Activated CD4-positive, alpha-beta T cell treated with anti-CD3 and anti-CD28 coated beads, Interleukin-2, amount 10 ng/mL, durations not matched to agents 24 days and 14 days (primary cell): Measurements from ENCODE around the gene KIF26B. TPM values are rescaled to one million over a fixed set of nuclear protein-coding genes. Genes with fewer than 3 reads are reported as not detected.

Experiments used
- DNase-seq: peaks from one replicate; pipeline ENCODE4 v3.0.0; 2022
- H3K27ac Mint-ChIP-seq: one replicate; pipeline ENCODE4 v1.8.0; 2022; ENCODE audit warnings: mild to moderate bottlenecking, mixed read lengths
- H3K27me3 Mint-ChIP-seq: one replicate; pipeline ENCODE4 v1.8.0; 2022; ENCODE audit warnings: mixed read lengths
- H3K36me3 Mint-ChIP-seq: one replicate; pipeline ENCODE4 v1.8.0; 2022; ENCODE audit warnings: low read depth, mild to moderate bottlenecking, mixed read lengths
- H3K4me1 Mint-ChIP-seq: one replicate; pipeline ENCODE4 v1.8.0; 2021; ENCODE audit warnings: mixed read lengths
- H3K4me3 Mint-ChIP-seq: one replicate; pipeline ENCODE4 v1.8.0; 2022; ENCODE audit warnings: mild to moderate bottlenecking, moderate library complexity, mixed read lengths
- H3K9me3 Mint-ChIP-seq: one replicate; pipeline ENCODE4 v1.8.0; 2021; ENCODE audit warnings: mixed read lengths
- intact Hi-C: fragments of 100-400 bp; cut with micrococcal nuclease; formaldehyde crosslinking; loops from one replicate; pipeline ENCODE4 v1.15.1; 2023
- total RNA-seq: library from RNA; stranded (reverse); gene quantifications from 2 replicates; pipeline ENCODE4 v1.2.3, GENCODE V29; 2022

KIF26B gene
- total RNA-seq, 1 donor from 2014 or later: 0.07 TPM

GRCh38 chr1:245260110-245260882 is 105.5 kb downstream of the KIF26B start:
- no peaks in the 10 kb centered on the region for H3K9me3 Mint-ChIP-seq
- no peaks in the 10 kb centered on the region for H3K36me3 Mint-ChIP-seq
- intact Hi-C loops: no loop called here
- no peak overlapping the region for H3K27ac Mint-ChIP-seq
- H3K27me3 Mint-ChIP-seq: no peaks in the 10 kb centered on the region
- no peaks in the 10 kb centered on the region for H3K4me1 Mint-ChIP-seq
- DNase-seq: no peak
- H3K4me3 Mint-ChIP-seq: no peak overlapping the region

GRCh38 chr1:245260883-245261282 is 106.1 kb downstream of the KIF26B start:
- Mint-ChIP-seq H3K4me1 (no peaks in the 10 kb centered on the region), H3K9me3 (no peaks in the 10 kb centered on the region), H3K27ac (no peak overlapping the region), H3K36me3 (no peaks in the 10 kb centered on the region), H3K4me3 (no peak overlapping the region), H3K27me3 (no peaks in the 10 kb centered on the region)
- intact Hi-C loops: no loop called here
- DNase-seq: no peak

GRCh38 chr1:245261786-245262185 is 107.0 kb downstream of the KIF26B start:
- Mint-ChIP-seq H3K27me3 (no peaks in the 10 kb centered on the region), H3K4me1 (no peaks in the 10 kb centered on the region), H3K9me3 (no peaks in the 10 kb centered on the region), H3K4me3 (no peak overlapping the region), H3K27ac (no peak overlapping the region), H3K36me3 (no peaks in the 10 kb centered on the region)
- intact Hi-C loops: no loop called here
- no peak for DNase-seq

GRCh38 chr1:245263529-245264095 is 108.8 kb downstream of the KIF26B start:
- Mint-ChIP-seq H3K36me3 (no peaks in the 10 kb centered on the region), H3K27ac (no peak overlapping the region), H3K27me3 (no peaks in the 10 kb centered on the region), H3K4me1 (no peaks in the 10 kb centered on the region), H3K4me3 (no peak overlapping the region), H3K9me3 (no peaks in the 10 kb centered on the region)
- intact Hi-C loops: no loop called here
- DNase-seq: no peak

- Mint-ChIP-seq H3K27ac (no peak overlapping the region), H3K9me3 (no peaks in the 10 kb centered on the region), H3K4me3 (no peak overlapping the region), H3K36me3 (no peaks in the 10 kb centered on the region), H3K4me1 (no peaks in the 10 kb centered on the region), H3K27me3 (no peaks in the 10 kb centered on the region)
- DNase-seq: no peak
- intact Hi-C loops: no loop called here
Measured at GRCh38 chr1:245264226-245264625, 109.4 kb downstream of the KIF26B start.

- Mint-ChIP-seq H3K4me1 (no peaks in the 10 kb centered on the region), H3K27ac (no peak overlapping the region), H3K4me3 (no peak overlapping the region), H3K9me3 (peaks cover 4% of the 10 kb centered on the region), H3K36me3 (no peaks in the 10 kb centered on the region), H3K27me3 (peaks cover 2% of the 10 kb centered on the region)
- intact Hi-C loops: no loop called here
- DNase-seq: no peak
Measured at GRCh38 chr1:245266105-245266504, 111.3 kb downstream of the KIF26B start.

GRCh38 chr1:245270063-245270462 is 115.3 kb downstream of the KIF26B start:
- no peak for DNase-seq
- intact Hi-C loops: no loop called here
- Mint-ChIP-seq H3K4me3 (no peak overlapping the region), H3K4me1 (peaks cover 2% of the 10 kb centered on the region), H3K27me3 (peaks cover 2% of the 10 kb centered on the region), H3K36me3 (no peaks in the 10 kb centered on the region), H3K9me3 (peaks cover 4% of the 10 kb centered on the region), H3K27ac (no peak overlapping the region)

- no peak overlapping the region for H3K4me3 Mint-ChIP-seq
- intact Hi-C loops: no loop called here
- H3K27me3 Mint-ChIP-seq: peaks cover 2% of the 10 kb centered on the region
Measured at GRCh38 chr1:245270972-245271371, 116.2 kb downstream of the KIF26B start.

GRCh38 chr1:245272676-245273075 is 117.9 kb downstream of the KIF26B start:
- no peak overlapping the region for H3K4me3 Mint-ChIP-seq
- peaks cover 2% of the 10 kb centered on the region for H3K27me3 Mint-ChIP-seq
- H3K27ac Mint-ChIP-seq: no peak overlapping the region
- H3K9me3 Mint-ChIP-seq: peaks cover 4% of the 10 kb centered on the region
- no peaks in the 10 kb centered on the region for H3K36me3 Mint-ChIP-seq
- intact Hi-C loops: no loop called here
- H3K4me1 Mint-ChIP-seq: peaks cover 2% of the 10 kb centered on the region
- DNase-seq: no peak

More at GRCh38 chr1:245270972-245271371, 116.2 kb downstream of the KIF26B start:
- Mint-ChIP-seq H3K27ac (no peak overlapping the region), H3K9me3 (peaks cover 4% of the 10 kb centered on the region), H3K4me1 (peaks cover 2% of the 10 kb centered on the region), H3K36me3 (no peaks in the 10 kb centered on the region)
- no peak for DNase-seq

GRCh38 chr1:245276445-245276844 is 121.7 kb downstream of the KIF26B start:
- intact Hi-C loops: no loop called here
- Mint-ChIP-seq H3K36me3 (no peaks in the 10 kb centered on the region), H3K4me3 (no peak overlapping the region), H3K27me3 (no peaks in the 10 kb centered on the region), H3K4me1 (peaks cover 2% of the 10 kb centered on the region), H3K9me3 (no peaks in the 10 kb centered on the region), H3K27ac (no peak overlapping the region)
- DNase-seq: no peak

- Mint-ChIP-seq H3K9me3 (no peaks in the 10 kb centered on the region), H3K4me3 (no peak overlapping the region), H3K27ac (no peak overlapping the region), H3K4me1 (peaks cover 2% of the 10 kb centered on the region), H3K27me3 (no peaks in the 10 kb centered on the region), H3K36me3 (no peaks in the 10 kb centered on the region)
- DNase-seq: no peak
- intact Hi-C loops: no loop called here
Measured at GRCh38 chr1:245277276-245277675, 122.5 kb downstream of the KIF26B start.

- no peak for DNase-seq
- Mint-ChIP-seq H3K4me3 (no peak overlapping the region), H3K9me3 (peaks cover 6% of the 10 kb centered on the region), H3K27ac (no peak overlapping the region), H3K4me1 (no peaks in the 10 kb centered on the region), H3K36me3 (no peaks in the 10 kb centered on the region), H3K27me3 (no peaks in the 10 kb centered on the region)
- intact Hi-C loops: no loop called here
Measured at GRCh38 chr1:245278846-245279245, 124.1 kb downstream of the KIF26B start.

- H3K27me3 Mint-ChIP-seq: no peaks in the 10 kb centered on the region
- H3K36me3 Mint-ChIP-seq: no peaks in the 10 kb centered on the region
- H3K4me3 Mint-ChIP-seq: no peak overlapping the region
- H3K9me3 Mint-ChIP-seq: peaks cover 6% of the 10 kb centered on the region
- no peak overlapping the region for H3K27ac Mint-ChIP-seq
- intact Hi-C loops: no loop called here
- no peaks in the 10 kb centered on the region for H3K4me1 Mint-ChIP-seq
- no peak for DNase-seq
Measured at GRCh38 chr1:245279346-245279745, 124.6 kb downstream of the KIF26B start.

GRCh38 chr1:245283001-245283400 is 128.2 kb downstream of the KIF26B start:
- Mint-ChIP-seq H3K4me3 (no peak overlapping the region), H3K27ac (no peak overlapping the region), H3K36me3 (no peaks in the 10 kb centered on the region), H3K9me3 (peaks cover 6% of the 10 kb centered on the region), H3K4me1 (no peaks in the 10 kb centered on the region), H3K27me3 (no peaks in the 10 kb centered on the region)
- no peak for DNase-seq
- intact Hi-C loops: no loop called here

- Mint-ChIP-seq H3K36me3 (no peaks in the 10 kb centered on the region), H3K9me3 (peaks cover 6% of the 10 kb centered on the region), H3K27me3 (no peaks in the 10 kb centered on the region), H3K4me1 (no peaks in the 10 kb centered on the region), H3K27ac (no peak overlapping the region), H3K4me3 (no peak overlapping the region)
- DNase-seq: no peak
- intact Hi-C loops: no loop called here
Measured at GRCh38 chr1:245285168-245285567, 130.4 kb downstream of the KIF26B start.
